Stimulated activated CD8-positive, alpha-beta memory T cell treated with anti-CD3 and anti-CD28 coated beads, Interleukin-12 subunit alpha, Interleukin-12 subunit beta, amount 100 ng/mL, for 4 hours (primary cell): ENCODE data around the gene EHF.

Source experiments
- DNase-seq: peaks from one replicate; pipeline ENCODE4 v3.0.0-alpha.2; 2020; ENCODE audit warnings: low read depth

EHF gene

DNA sequence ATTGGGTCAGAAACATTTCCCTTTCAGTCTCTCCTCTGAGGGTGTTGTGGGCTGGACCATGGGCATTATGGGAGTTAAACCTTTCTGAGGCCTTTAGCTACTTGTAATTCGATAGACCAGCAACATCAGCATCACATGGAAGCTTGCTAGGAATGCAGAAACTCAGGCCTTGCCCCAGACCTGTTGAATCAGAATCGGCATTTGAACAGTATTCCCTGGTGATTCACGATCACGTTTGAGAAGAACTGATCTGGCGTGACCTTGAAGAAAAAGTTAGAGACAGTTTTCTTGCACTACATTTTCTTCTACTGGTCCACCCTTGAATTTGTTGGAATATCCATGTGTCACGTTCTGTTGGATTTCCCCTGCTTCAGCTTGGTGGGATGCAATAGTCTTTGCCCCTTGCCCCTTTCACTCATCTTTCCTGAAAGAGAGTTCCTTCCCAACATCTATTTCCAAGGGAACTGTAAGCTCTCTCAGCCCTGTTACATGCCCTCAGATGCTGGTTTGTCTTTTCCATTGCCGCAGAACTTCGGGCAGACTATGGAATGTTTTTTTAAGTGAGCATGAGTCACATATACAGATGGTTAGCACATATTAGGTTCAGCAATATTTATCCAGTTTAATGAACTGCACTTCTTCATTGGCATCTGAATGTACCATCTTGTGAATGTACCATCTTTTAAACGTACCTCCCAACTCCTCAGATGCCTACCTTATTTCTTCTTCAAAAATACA lies 23.9 kb downstream of the EHF start:
- no peak for DNase-seq

- DNase-seq = no peak
These were observed 25.5 kb downstream of the EHF start for GRCh38 chr11:34646431-34646830.

DNA sequence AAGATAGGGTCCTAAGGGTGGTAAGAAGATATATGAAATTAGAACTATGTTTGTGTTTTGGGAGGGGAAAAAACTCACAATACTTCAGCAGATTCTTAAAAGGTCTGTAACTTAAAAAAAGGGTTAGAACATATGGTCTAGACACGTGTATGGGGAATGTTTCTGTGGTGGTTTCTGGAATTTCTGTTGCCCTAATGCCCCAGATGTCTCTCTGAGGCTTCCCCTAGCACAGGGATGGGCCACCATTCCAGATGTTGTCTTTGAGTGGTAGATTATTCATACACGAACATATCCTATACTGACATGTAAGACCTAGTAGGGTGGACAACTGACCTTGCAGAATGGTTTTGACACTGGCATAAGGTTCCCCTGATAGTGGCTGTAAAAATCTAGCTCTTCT lies 26.2 kb downstream of the EHF start:
- DNase-seq = no peak

DNA sequence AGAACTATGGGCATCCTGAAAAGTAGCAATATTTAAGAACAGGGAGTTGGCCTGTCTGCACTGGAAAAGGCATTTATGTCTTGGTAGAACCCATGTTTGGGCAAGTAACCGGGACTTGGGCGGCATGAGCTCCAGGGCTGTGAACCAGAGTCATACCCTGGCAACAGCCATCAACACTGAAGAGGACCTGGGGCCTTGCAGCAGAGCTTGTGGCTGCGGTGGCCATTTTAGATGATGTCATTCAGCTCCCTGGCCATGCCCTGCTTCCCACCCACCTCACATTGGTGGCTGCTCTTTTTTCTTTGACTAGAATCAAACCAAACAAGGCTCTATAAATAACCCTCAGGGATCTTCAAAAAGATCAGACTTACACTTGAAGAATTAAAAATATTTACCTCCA lies 26.6 kb downstream of the EHF start:
- DNase-seq = no peak

- no peak for DNase-seq
These were observed 27.1 kb downstream of the EHF start for GRCh38 chr11:34648036-34648435.

- no peak for DNase-seq
These were observed 28.7 kb downstream of the EHF start for GRCh38 chr11:34649597-34649996.

DNA sequence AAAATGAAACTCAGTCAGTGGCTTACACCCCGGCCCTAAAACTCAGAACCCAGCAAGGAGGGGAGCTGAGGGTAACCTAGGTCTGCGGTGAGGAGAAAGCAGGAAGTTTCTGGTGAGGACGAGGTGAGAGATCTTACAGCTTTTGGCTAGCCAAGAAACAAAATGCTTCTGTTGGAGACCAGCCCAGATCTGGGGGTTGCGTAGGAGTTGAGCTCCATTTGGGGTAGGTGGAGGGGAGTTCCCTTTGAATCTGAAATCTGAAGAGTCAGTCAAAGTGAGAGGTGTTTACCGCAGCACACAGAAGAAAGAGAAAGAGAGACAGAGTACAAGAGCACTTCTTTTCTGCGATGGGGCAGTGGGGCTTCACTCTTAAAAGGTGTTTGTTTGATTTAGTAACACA lies 29.6 kb downstream of the EHF start:
- peak; percentile 62 for DNase-seq

DNA sequence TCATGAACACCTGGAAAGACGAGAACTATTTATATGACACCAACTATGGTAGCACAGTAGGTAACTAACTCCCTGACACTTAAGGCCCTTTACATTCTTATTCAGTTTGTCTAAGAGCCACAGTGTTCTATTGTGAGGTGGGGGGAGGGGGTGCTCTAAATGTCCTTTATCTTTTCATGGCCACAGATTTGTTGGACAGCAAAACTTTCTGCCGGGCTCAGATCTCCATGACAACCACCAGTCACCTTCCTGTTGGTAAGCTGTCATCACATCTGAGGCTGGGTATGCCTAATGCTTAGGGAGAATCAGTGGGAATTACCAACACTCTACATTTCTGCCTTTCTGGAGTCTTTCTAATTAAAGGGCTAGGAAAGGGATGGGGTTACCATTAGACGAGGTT lies 30.7 kb downstream of the EHF start:
- no peak for DNase-seq

- no peak for DNase-seq
These were observed 31.5 kb downstream of the EHF start for GRCh38 chr11:34652191-34652973.

- DNase-seq = no peak
These were observed 32.1 kb downstream of the EHF start for GRCh38 chr11:34653031-34653430.

DNA sequence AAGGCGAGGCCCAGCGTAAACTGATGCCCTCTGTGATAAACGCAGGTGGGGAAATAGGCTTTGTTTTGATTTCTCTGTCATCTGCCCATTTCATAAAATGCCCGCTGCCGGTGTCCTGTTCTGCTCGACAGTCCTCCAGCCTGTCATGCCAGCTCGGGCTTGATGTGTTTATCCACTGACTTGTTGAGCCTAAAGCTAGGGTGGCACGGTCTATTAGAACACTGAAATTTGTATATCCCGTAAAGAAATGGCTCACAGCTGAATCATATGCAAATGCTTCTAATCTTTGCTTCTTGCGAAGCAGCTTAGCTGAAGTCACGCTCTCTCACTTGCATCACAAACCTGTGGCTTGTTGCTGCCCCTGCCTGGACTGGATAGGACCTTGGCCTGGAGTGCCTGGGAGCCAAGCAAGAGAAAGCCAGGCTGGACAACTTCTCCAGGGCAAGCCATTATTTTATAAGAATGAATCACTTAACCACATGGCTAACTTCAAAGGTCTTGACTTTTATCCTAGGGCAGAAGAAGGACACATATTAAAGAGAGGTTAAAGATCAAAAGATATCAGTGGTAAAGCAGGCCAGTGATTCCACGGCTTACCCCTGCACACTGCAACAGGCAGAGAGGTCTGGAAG lies 33.1 kb downstream of the EHF start:
- no peak for DNase-seq

DNA sequence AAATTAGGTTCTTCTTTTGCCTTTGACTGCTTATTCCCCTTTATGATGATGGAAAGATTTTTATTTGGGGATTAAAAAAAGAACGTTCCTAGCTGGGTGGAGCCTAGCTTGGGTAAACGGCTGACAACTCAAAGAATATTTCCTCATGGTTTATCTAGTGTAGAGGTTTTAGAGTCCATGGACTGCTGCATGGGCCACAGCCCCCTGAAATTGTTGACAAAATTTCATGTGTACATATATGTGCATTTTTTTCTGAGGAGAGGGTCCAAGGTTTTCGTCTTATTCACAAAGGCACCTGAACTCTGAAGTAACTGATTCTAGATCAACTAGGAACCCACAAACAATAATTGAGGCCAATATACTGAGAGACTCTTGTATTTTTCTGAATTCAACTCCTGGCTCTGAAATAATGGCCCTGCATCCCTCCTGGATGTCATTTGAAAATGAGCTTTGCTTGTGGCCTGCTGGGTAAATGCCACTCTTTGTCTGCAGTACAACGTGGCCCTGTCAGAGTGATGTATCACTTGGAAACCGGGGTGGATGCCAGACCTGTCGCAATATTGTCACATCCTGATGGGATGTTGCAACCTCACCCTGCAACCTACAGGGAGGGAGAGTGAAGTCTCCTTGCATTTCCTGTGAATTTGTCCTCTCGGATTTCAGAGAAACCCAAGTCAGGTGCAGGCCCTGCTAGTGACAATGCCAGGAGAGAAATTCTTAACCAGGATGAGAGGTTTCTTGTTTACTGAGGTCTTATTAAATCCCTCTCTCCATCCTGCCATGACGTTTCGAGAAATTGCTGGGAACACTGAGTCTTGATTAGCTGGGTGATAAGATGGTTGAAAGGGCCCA lies 33.8 kb downstream of the EHF start:
- DNase-seq = no peak

GRCh38 chr11:34655335-34656008 lies 34.6 kb downstream of the EHF start:
- no peak for DNase-seq

GRCh38 chr11:34656062-34656720 lies 35.3 kb downstream of the EHF start:
- no peak for DNase-seq

DNA sequence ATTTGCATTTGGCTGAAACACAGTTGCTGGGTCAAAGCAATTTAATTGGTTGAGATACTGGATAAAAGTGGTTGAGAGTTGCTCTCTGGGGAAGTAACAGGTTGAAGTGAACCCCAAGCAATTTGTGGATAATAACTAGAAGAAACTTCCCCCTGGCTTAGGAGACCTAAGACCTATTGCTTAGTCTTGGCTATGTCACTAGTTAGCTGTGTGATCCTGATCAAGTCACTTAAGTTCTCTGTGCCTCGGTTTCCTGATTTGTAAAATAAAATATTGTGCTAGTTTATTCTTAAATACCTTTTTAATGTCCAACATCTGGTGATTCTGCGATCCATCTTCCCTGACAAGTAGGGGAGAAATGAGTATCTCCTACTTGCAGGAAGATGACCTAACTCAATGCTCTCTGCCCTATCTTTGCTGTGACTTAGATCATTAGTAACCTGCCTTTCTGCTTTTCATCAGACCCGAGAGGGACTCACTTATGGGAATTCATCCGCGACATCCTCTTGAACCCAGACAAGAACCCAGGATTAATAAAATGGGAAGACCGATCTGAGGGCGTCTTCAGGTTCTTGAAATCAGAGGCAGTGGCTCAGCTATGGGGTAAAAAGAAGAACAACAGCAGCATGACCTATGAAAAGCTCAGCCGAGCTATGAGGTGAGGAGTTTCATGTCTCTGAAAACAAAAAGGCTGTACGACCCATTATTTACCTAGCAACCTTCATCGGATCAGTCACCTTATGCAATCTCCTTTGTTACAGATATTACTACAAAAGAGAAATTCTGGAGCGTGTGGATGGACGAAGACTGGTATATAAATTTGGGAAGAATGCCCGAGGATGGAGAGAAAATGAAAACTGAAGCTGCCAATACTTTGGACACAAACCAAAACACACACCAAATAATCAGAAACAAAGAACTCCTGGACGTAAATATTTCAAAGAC lies 37.5 kb downstream of the EHF start:
- DNase-seq = no peak

GRCh38 chr11:34659096-34659733 lies 38.3 kb downstream of the EHF start:
- DNase-seq = no peak

DNA sequence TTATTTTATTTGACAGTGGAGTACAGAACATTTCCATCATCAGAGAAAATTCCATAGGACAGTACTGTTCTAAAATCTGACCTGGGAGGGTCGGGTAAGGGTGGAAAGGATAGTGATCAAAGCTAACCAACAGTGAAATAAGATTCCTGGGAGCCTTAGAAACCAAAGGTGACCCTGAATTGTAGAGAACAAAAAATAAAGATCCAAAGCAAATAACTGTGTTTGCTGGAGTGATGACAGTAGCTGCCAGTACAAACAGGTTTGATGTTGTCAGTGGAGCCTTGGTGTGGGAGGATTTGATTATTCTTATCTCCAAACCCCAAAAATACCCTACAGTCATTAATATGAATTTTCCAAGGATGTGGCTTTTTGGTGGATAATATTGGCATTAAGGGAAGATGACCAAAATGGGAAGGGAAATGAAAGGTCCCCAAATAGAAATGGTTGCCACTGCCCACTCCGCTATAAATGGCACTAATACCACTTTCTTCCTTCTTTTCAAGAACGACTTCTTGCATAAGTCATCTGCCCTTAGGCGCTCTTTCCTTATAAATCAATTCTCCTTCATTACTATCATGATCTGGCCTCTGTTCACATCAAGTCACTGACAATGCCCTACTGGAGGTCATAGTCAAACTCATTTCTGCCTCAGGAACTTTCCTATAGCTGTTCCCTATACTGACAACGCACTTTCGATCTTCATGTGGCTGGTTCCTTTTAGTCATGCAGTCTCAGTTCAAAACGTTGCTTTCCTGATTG lies 44.4 kb downstream of the EHF start:
- DNase-seq = no peak

GRCh38 chr11:34667810-34668582 lies 47.1 kb downstream of the EHF start:
- no peak for DNase-seq
